Naive thymus-derived CD4-positive, alpha-beta T cell (primary cell): Measurements from ENCODE around the gene GTF2A1L. TPM values are rescaled to one million over a fixed set of nuclear protein-coding genes. Genes with fewer than 3 reads are reported as not detected.

Experiments
- ATAC-seq: fragments of 150-1000 bp; cut with Tn5 transposase; 2 replicates; pipeline ENCODE4 v1.10.0; 2021; ENCODE audit warnings: mild to moderate bottlenecking, moderate library complexity
- CTCF ChIA-PET: fragments of 350-600 bp; sonication (Branson Sonifier 250); formaldehyde crosslinking; loops from one replicate; lab custom pipeline; 2021; ENCODE audit warnings: antibody characterized with exemption; lab: Charles Lee
- POLR2A ChIA-PET: fragments of 350-600 bp; sonication (Branson Sonifier 250); formaldehyde crosslinking; loops from one replicate; lab custom pipeline; 2021; ENCODE audit warnings: antibody characterized with exemption, inconsistent platforms; lab: Charles Lee
- DNase-seq, 9 donors: peaks; one replicate each; pipeline versions ENCODE4 v3.0.0 to v3.0.0-alpha.2; 2020 to 2022; ENCODE audit warnings: mixed read lengths in 1 of 9
- H3K27ac ChIP-seq: one replicate; pipeline ENCODE4 v1.7.0; 2013; ENCODE audit warnings: mild to moderate bottlenecking, low read depth, low read length, moderate library complexity
- H3K27me3 ChIP-seq, 2 donors: one replicate each; pipeline ENCODE4 v1.7.0; 2013; ENCODE audit warnings: low read length in 2 of 2, mild to moderate bottlenecking in 2 of 2, moderate library complexity in 2 of 2; ENCODE audit not compliant: control insufficient read depth in 2 of 2, insufficient read depth in 2 of 2
- H3K36me3 ChIP-seq, 3 experiments: 1 replicate in 2 of 3; 2 replicates in 1 of 3; pipeline ENCODE4 v1.7.0; 2013; ENCODE audit warnings: low read length in 3 of 3, mild to moderate bottlenecking in 3 of 3, moderate library complexity in 1 of 3; ENCODE audit not compliant: insufficient read depth in 3 of 3, control insufficient read depth in 2 of 3
- H3K4me1 ChIP-seq, 2 donors: one replicate each; pipeline ENCODE4 v1.7.0; 2013; ENCODE audit warnings: low read length in 2 of 2, mild to moderate bottlenecking in 2 of 2, moderate library complexity in 1 of 2; ENCODE audit not compliant: control insufficient read depth in 2 of 2, insufficient read depth in 2 of 2
- H3K4me3 ChIP-seq: 2 replicates; pipeline ENCODE4 v1.7.0; 2013; ENCODE audit warnings: mild to moderate bottlenecking, low read length
- H3K9me3 ChIP-seq, 3 experiments: 1 replicate in 2 of 3; 2 replicates in 1 of 3; pipeline ENCODE4 v1.7.0; 2013; ENCODE audit warnings: low read length in 3 of 3; ENCODE audit not compliant: control insufficient read depth in 2 of 3
- H3K27ac Mint-ChIP-seq, 9 donors: one replicate each; pipeline ENCODE4 v1.8.0; 2020 to 2022; ENCODE audit warnings: mixed read lengths in 9 of 9, mild to moderate bottlenecking in 8 of 9, moderate library complexity in 5 of 9, inconsistent platforms in 2 of 9
- H3K27me3 Mint-ChIP-seq, 5 donors: one replicate each; pipeline ENCODE4 v1.8.0; 2021 to 2022; ENCODE audit warnings: mixed read lengths in 5 of 5, mild to moderate bottlenecking in 1 of 5
- H3K36me3 Mint-ChIP-seq, 5 donors: one replicate each; pipeline ENCODE4 v1.8.0; 2020 to 2022; ENCODE audit warnings: mixed read lengths in 5 of 5, mild to moderate bottlenecking in 3 of 5, inconsistent platforms in 1 of 5
- H3K4me1 Mint-ChIP-seq, 7 donors: one replicate each; pipeline ENCODE4 v1.8.0; 2020 to 2022; ENCODE audit warnings: mixed read lengths in 7 of 7, mild to moderate bottlenecking in 3 of 7, inconsistent platforms in 1 of 7
- H3K4me3 Mint-ChIP-seq, 10 donors: one replicate each; pipeline ENCODE4 v1.8.0; 2020 to 2022; ENCODE audit warnings: mild to moderate bottlenecking in 10 of 10, mixed read lengths in 10 of 10, moderate library complexity in 6 of 10, inconsistent platforms in 2 of 10
- H3K9me3 Mint-ChIP-seq, 11 donors: one replicate each; pipeline ENCODE4 v1.8.0; 2020 to 2022; ENCODE audit warnings: mixed read lengths in 11 of 11, mild to moderate bottlenecking in 4 of 11, inconsistent platforms in 1 of 11, moderate library complexity in 1 of 11
- intact Hi-C, 2 donors: fragments of 100-400 bp; cut with micrococcal nuclease; formaldehyde crosslinking; loops; one replicate each; pipeline ENCODE4 v1.15.1; 2023
- polyA plus RNA-seq, 2 donors: library from polyadenylated mRNA; unstranded; fragments of 300-500 nt; fragmentation: Illumina TruSeq; gene quantifications; one replicate each; pipeline ENCODE4 v1.2.3, GENCODE V29; 2021
- total RNA-seq, 6 experiments: library from RNA in 5 of 6; stranded (reverse) in 5 of 6; gene quantifications; 1 replicate in 5 of 6; 2 replicates in 1 of 6; pipeline ENCODE4 v1.2.3 and lab custom pipeline; 2021 to 2026

GTF2A1L gene
- total RNA-seq (not detected), polyA plus RNA-seq (not detected), total RNA-seq (lab: John Stamatoyannopoulos, UW) (not detected)

GRCh38 chr2:48617618-48618017 lies at the start of gene GTF2A1L:
Gene GTF2A1L (plus strand): TSS chr2:48617856. CDS start chr2:48617875, 19 bp downstream.
- Mint-ChIP-seq H3K4me1 (no peaks in the 10 kb centered on the region), H3K36me3 (no peaks in the 10 kb centered on the region), H3K4me3 (no peak within 1 kb of the TSS), H3K27ac (no peak within 1 kb of the TSS), H3K27me3 (peaks cover 0 to 16% (median 8%) of the 10 kb centered on the region in 5 donors), H3K9me3 (peaks cover 0 to 7% (median 0%) of the 10 kb centered on the region in 11 donors)
- ChIA-PET POLR2A (no interaction called here), CTCF (no interaction called here)
- Histone ChIP-seq H3K4me1 (no peaks in the 10 kb centered on the region), H3K27ac (no peak within 1 kb of the TSS), H3K4me3 (no peak within 1 kb of the TSS), H3K27me3 (no peaks in the 10 kb centered on the region), H3K36me3 (no peaks in the 10 kb centered on the region), H3K9me3 (no peaks in the 10 kb centered on the region)
- no peak for DNase-seq
- intact Hi-C loops = no loop called here
- ATAC-seq = no peak

DNA sequence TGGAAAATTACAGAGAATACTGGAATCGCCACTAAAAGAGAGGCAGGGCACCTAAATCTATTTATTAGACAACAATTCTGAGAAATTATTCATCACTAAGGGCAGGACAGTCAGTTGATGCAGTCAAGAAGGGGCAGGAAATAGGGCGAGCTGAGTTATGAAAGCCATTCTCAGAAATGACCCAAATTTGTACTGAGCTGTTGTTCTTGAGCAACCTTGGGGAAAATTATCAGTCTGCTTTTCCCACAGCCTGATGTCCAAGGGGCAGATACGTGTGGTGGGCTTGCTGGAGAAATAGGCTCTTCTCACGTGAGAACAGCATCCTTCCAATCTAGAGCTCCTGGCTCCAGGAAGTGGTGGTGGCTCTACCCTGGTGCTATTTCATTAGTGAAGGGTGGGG lies 49.1 kb upstream of the GTF2A1L start:
- Histone ChIP-seq H3K4me3 (no peak overlapping the region), H3K27me3 (no peaks in the 10 kb centered on the region), H3K4me1 (no peaks in the 10 kb centered on the region), H3K36me3 (no peaks in the 10 kb centered on the region), H3K27ac (no peak overlapping the region), H3K9me3 (no peaks in the 10 kb centered on the region)
- POLR2A ChIA-PET = no interaction called here
- intact Hi-C loops = no loop called here
- CTCF ChIA-PET = no interaction called here
- no peak for DNase-seq
- Mint-ChIP-seq H3K36me3 (peaks cover 0 to 4% (median 0%) of the 10 kb centered on the region in 5 donors), H3K27ac (no peak overlapping the region), H3K4me1 (no peaks in the 10 kb centered on the region), H3K4me3 (no peak overlapping the region), H3K9me3 (no peaks in the 10 kb centered on the region), H3K27me3 (peaks cover 0 to 6% (median 0%) of the 10 kb centered on the region in 5 donors)
- ATAC-seq = no peak

DNA sequence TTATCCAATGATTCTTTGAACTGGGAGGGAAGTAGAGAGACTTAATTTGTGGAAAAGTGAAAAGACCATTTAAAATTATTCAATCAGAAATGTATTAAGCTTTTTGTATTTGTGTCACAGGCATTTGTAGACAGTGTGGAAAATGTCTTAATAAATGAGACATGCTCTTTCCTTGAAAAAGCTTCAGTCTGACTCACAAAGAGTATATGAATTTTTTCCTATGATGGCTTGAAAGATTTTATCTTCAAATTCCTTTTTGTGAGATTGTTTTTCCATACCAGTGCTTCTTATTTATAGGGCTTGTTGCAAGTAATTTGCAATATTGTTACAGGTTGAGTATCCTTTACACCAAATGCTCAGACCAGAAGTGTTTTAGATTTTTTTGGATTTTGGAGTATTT lies 48.2 kb upstream of the GTF2A1L start:
- Mint-ChIP-seq H3K9me3 (no peaks in the 10 kb centered on the region), H3K27ac (no peak overlapping the region), H3K4me3 (no peak overlapping the region), H3K27me3 (peaks cover 0 to 6% (median 0%) of the 10 kb centered on the region in 5 donors), H3K4me1 (peaks cover 0 to 3% (median 0%) of the 10 kb centered on the region in 7 donors), H3K36me3 (peaks cover 0 to 4% (median 0%) of the 10 kb centered on the region in 5 donors)
- POLR2A ChIA-PET = no interaction called here
- DNase-seq (no peak), ATAC-seq (no peak)
- Histone ChIP-seq H3K9me3 (no peaks in the 10 kb centered on the region), H3K4me3 (no peak overlapping the region), H3K36me3 (no peaks in the 10 kb centered on the region), H3K4me1 (no peaks in the 10 kb centered on the region), H3K27ac (no peak overlapping the region), H3K27me3 (no peaks in the 10 kb centered on the region)
- CTCF ChIA-PET = no interaction called here
- intact Hi-C loops = no loop called here

GRCh38 chr2:48572816-48573215 lies 44.8 kb upstream of the GTF2A1L start:
- ChIA-PET CTCF (no interaction called here), POLR2A (no interaction called here)
- no peak overlapping the region for H3K27ac Mint-ChIP-seq
- no peaks in the 10 kb centered on the region for H3K27me3 Mint-ChIP-seq
- H3K4me3 Mint-ChIP-seq = no peak overlapping the region
- no peaks in the 10 kb centered on the region for H3K27me3 ChIP-seq
- H3K36me3 ChIP-seq = no peaks in the 10 kb centered on the region
- H3K9me3 Mint-ChIP-seq = no peaks in the 10 kb centered on the region
- intact Hi-C loops = no loop called here
- H3K27ac ChIP-seq = no peak overlapping the region
- no peaks in the 10 kb centered on the region for H3K36me3 Mint-ChIP-seq
- ATAC-seq = no peak
- no peaks in the 10 kb centered on the region for H3K9me3 ChIP-seq
- no peak overlapping the region for H3K4me3 ChIP-seq
- H3K4me1 Mint-ChIP-seq = peaks cover 0 to 8% (median 5%) of the 10 kb centered on the region in 7 donors
- H3K4me1 ChIP-seq = no peaks in the 10 kb centered on the region
- DNase-seq = no peak

DNA sequence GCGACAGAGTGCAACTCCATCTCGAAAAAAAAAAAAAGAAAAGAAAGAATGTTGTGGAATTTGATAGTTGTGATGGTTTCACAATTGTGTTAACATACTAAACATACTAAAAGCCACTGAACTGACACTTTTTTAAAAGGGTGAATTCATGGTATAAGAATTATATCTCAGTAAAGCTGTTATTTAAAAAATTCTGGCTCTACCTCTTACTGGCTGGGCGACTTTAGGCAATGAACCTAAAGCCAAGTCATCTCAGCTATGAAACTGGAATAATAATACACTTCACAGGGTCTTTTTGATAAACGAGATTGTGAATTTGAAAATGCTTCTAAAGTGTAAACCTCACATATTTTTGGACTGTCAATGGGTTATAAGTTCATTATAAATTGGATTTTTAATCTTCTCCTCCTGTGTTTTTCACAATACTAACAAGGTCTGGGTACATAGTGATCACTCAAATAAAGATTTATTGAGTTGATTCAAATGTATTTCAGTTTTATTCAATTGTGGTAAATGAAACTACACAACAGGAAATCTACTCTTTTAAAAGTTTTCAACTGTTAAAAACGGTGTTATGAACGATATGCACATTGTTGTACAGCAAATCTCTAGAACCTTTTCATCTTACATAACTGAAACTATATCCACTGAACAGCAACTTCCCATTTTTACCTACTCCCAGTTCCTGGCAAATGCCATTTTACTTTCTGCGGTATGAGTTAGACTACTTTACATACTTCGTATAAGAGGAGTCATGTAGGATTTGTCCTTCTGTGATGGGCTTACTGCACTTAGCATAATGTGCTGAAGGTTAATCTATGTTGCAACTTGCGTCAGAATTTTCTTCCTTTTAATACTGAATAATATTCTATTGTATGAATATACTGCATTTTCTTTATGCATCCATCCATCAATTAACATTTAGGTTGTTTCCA lies 43.0 kb upstream of the GTF2A1L start:
- Mint-ChIP-seq H3K36me3 (no peaks in the 10 kb centered on the region), H3K9me3 (no peaks in the 10 kb centered on the region), H3K27ac (peak overlapping the region in 1 of 9 donors; percentile 16), H3K4me3 (no peak overlapping the region), H3K4me1 (peaks cover 0 to 8% (median 5%) of the 10 kb centered on the region in 7 donors), H3K27me3 (no peaks in the 10 kb centered on the region)
- DNase-seq (no peak), ATAC-seq (no peak)
- Histone ChIP-seq H3K9me3 (no peaks in the 10 kb centered on the region), H3K27me3 (no peaks in the 10 kb centered on the region), H3K4me1 (no peaks in the 10 kb centered on the region), H3K27ac (no peak overlapping the region), H3K4me3 (no peak overlapping the region), H3K36me3 (no peaks in the 10 kb centered on the region)
- ChIA-PET POLR2A (no interaction called here), CTCF (no interaction called here)
- intact Hi-C loops = no loop called here

- intact Hi-C loops = no loop called here
- Histone ChIP-seq H3K4me1 (no peaks in the 10 kb centered on the region), H3K27me3 (no peaks in the 10 kb centered on the region), H3K27ac (no peak overlapping the region), H3K36me3 (no peaks in the 10 kb centered on the region), H3K4me3 (no peak overlapping the region), H3K9me3 (no peaks in the 10 kb centered on the region)
- Mint-ChIP-seq H3K4me3 (no peak overlapping the region), H3K4me1 (peaks cover 0 to 8% (median 5%) of the 10 kb centered on the region in 7 donors), H3K27ac (no peak overlapping the region), H3K27me3 (peaks cover 0 to 2% (median 0%) of the 10 kb centered on the region in 5 donors), H3K9me3 (peaks cover 0 to 2% (median 0%) of the 10 kb centered on the region in 11 donors), H3K36me3 (peaks cover 0 to 18% (median 0%) of the 10 kb centered on the region in 5 donors)
- DNase-seq = no peak
- POLR2A ChIA-PET = no interaction called here
- CTCF ChIA-PET = no interaction called here
- no peak for ATAC-seq
Measured at GRCh38 chr2:48578313-48578712, 39.3 kb upstream of the GTF2A1L start.
